ENCODE measurements around the gene IQCM. TPM values are rescaled to one million over a fixed set of nuclear protein-coding genes. Genes with fewer than 3 reads are reported as not detected.
"Not testable (repeated sequence)": the region's sequence is repeated elsewhere in the genome, so short reads cannot be mapped to it uniquely, and the experiment has no call there.

IQCM gene
- total RNA-seq, 1 donor from 2014 or later, result not detected

- H3K4me1 Mint-ChIP-seq (ENCODE audit: low read depth), result no peaks in the 10 kb centered on the region
- TF ChIP-seq, protein P1, sequence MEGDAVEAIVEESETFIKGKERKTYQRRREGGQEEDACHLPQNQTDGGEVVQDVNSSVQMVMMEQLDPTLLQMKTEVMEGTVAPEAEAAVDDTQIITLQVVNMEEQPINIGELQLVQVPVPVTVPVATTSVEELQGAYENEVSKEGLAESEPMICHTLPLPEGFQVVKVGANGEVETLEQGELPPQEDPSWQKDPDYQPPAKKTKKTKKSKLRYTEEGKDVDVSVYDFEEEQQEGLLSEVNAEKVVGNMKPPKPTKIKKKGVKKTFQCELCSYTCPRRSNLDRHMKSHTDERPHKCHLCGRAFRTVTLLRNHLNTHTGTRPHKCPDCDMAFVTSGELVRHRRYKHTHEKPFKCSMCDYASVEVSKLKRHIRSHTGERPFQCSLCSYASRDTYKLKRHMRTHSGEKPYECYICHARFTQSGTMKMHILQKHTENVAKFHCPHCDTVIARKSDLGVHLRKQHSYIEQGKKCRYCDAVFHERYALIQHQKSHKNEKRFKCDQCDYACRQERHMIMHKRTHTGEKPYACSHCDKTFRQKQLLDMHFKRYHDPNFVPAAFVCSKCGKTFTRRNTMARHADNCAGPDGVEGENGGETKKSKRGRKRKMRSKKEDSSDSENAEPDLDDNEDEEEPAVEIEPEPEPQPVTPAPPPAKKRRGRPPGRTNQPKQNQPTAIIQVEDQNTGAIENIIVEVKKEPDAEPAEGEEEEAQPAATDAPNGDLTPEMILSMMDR (IDR thresholded peaks at IDR 0.05), result no peak
- peaks cover 12% of the 10 kb centered on the region for H3K9me3 Mint-ChIP-seq (ENCODE audit: low read depth)
- H3K36me3 Mint-ChIP-seq (ENCODE audit: low read depth), result no peaks in the 10 kb centered on the region
- peaks cover 7% of the 10 kb centered on the region for H3K27me3 Mint-ChIP-seq (ENCODE audit: low read depth)
- no peak overlapping the region for H3K27ac Mint-ChIP-seq (ENCODE audit: unreplicated experiment)
- DNase-seq (ENCODE audit: low spot score), result no peak
- H3K4me3 Mint-ChIP-seq (ENCODE audit: unreplicated experiment), result no peak overlapping the region
Observed at GRCh38 chr4:149343614-149344013, 472.0 kb downstream of the IQCM start.

- H3K4me3 Mint-ChIP-seq (ENCODE audit: unreplicated experiment); H3K4me1 Mint-ChIP-seq (ENCODE audit: low read depth); H3K27ac Mint-ChIP-seq (ENCODE audit: unreplicated experiment); H3K36me3 Mint-ChIP-seq (ENCODE audit: low read depth); DNase-seq (ENCODE audit: low spot score); H3K27me3 Mint-ChIP-seq (ENCODE audit: low read depth): not testable (repeated sequence)
- peaks cover 26% of the 10 kb centered on the region for H3K9me3 Mint-ChIP-seq (ENCODE audit: low read depth)
Observed at GRCh38 chr4:149341117-149341516, 474.5 kb downstream of the IQCM start.

DNA sequence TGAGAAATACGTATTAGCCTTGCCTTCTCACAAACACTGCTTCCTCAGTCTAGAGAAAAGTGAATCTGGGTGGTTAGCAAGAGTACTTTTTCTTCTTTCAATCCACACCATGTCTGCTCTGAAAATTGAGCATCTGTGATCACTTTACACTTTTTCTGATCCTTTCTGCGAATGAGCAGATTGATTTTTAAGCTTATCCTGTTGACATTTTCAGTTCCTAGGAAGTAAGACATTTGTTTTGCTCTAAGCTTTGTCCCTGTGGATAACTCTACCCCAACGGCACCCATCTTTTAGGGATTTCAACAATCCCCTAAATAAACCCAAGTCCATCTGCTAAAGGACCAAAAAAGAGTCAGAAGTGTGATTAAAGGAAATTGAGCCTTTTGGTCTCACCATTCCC lies 487.5 kb downstream of the IQCM start:
- no peaks in the 10 kb centered on the region for H3K4me1 Mint-ChIP-seq (ENCODE audit: low read depth)
- no peaks in the 10 kb centered on the region for H3K27me3 Mint-ChIP-seq (ENCODE audit: low read depth)
- H3K9me3 Mint-ChIP-seq (ENCODE audit: low read depth), result peaks cover 10% of the 10 kb centered on the region
- no peak for DNase-seq (ENCODE audit: low spot score)
- TF ChIP-seq, protein P1 (IDR thresholded peaks at IDR 0.05), result no peak
- H3K27ac Mint-ChIP-seq (ENCODE audit: unreplicated experiment), result no peak overlapping the region
- no peak overlapping the region for H3K4me3 Mint-ChIP-seq (ENCODE audit: unreplicated experiment)
- H3K36me3 Mint-ChIP-seq (ENCODE audit: low read depth), result no peaks in the 10 kb centered on the region

DNA sequence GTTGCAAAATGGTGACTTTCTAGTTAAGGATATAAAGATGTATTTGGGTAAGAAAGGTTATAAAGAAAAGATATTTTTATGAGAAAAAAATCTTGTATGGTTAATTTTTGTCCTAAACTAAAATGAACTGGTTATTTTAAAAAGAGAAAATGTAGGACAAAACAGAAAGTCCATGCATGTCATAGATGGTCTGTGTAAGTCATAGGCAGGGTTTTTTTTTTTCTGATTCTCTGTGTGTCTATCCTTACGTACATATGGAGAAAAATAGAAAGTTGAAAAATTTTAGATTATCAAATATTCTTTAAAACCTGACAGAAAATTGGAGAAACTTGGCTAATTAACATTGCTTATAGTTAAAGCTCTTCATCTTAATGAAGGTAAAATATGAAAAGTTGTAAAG lies 493.4 kb downstream of the IQCM start:
- TF ChIP-seq, protein P1 (IDR thresholded peaks at IDR 0.05), result no peak
- DNase-seq (ENCODE audit: low spot score), result no peak
- H3K27me3 Mint-ChIP-seq (ENCODE audit: low read depth), result no peaks in the 10 kb centered on the region
- no peak overlapping the region for H3K27ac Mint-ChIP-seq (ENCODE audit: unreplicated experiment)
- no peaks in the 10 kb centered on the region for H3K36me3 Mint-ChIP-seq (ENCODE audit: low read depth)
- H3K4me1 Mint-ChIP-seq (ENCODE audit: low read depth), result no peaks in the 10 kb centered on the region
- no peak overlapping the region for H3K4me3 Mint-ChIP-seq (ENCODE audit: unreplicated experiment)
- peaks cover 13% of the 10 kb centered on the region for H3K9me3 Mint-ChIP-seq (ENCODE audit: low read depth)

- TF ChIP-seq, protein P1 (IDR thresholded peaks at IDR 0.05), result no peak
- H3K36me3 Mint-ChIP-seq (ENCODE audit: low read depth), result no peaks in the 10 kb centered on the region
- peaks cover 13% of the 10 kb centered on the region for H3K9me3 Mint-ChIP-seq (ENCODE audit: low read depth)
- H3K27ac Mint-ChIP-seq (ENCODE audit: unreplicated experiment), result no peak overlapping the region
- no peak overlapping the region for H3K4me3 Mint-ChIP-seq (ENCODE audit: unreplicated experiment)
- no peak for DNase-seq (ENCODE audit: low spot score)
- no peaks in the 10 kb centered on the region for H3K27me3 Mint-ChIP-seq (ENCODE audit: low read depth)
- no peaks in the 10 kb centered on the region for H3K4me1 Mint-ChIP-seq (ENCODE audit: low read depth)
Observed at GRCh38 chr4:149321438-149321837, 494.2 kb downstream of the IQCM start.

- H3K9me3 Mint-ChIP-seq (ENCODE audit: low read depth), result peaks cover 5% of the 10 kb centered on the region
- TF ChIP-seq, protein P1 (IDR thresholded peaks at IDR 0.05), result no peak
- no peaks in the 10 kb centered on the region for H3K4me1 Mint-ChIP-seq (ENCODE audit: low read depth)
- H3K27me3 Mint-ChIP-seq (ENCODE audit: low read depth), result no peaks in the 10 kb centered on the region
- H3K36me3 Mint-ChIP-seq (ENCODE audit: low read depth), result no peaks in the 10 kb centered on the region
- no peak for DNase-seq (ENCODE audit: low spot score)
- H3K4me3 Mint-ChIP-seq (ENCODE audit: unreplicated experiment), result no peak overlapping the region
- H3K27ac Mint-ChIP-seq (ENCODE audit: unreplicated experiment), result no peak overlapping the region
Observed at GRCh38 chr4:149311076-149311475, 504.6 kb downstream of the IQCM start.

Measured in chondrocyte (in vitro differentiated cells).